Mucosa of rectum (tissue), 2 donors: ENCODE results near the gene MRFAP1L1.

Experiments
- H3K27ac ChIP-seq, 2 donors: one replicate each; pipeline ENCODE4 v1.7.0; 2013; ENCODE audit warnings: inconsistent platforms in 2 of 2, low read depth in 2 of 2, low read length in 2 of 2
- H3K27me3 ChIP-seq, 2 donors: one replicate each; pipeline ENCODE4 v1.7.0; 2013; ENCODE audit warnings: low read length in 2 of 2; ENCODE audit not compliant: control insufficient read depth in 2 of 2, insufficient read depth in 2 of 2
- H3K36me3 ChIP-seq, 2 donors: one replicate each; pipeline ENCODE4 v1.7.0; 2013; ENCODE audit warnings: low read length in 2 of 2; ENCODE audit not compliant: control insufficient read depth in 2 of 2, insufficient read depth in 2 of 2
- H3K4me1 ChIP-seq, 2 donors: one replicate each; pipeline ENCODE4 v1.7.0; 2013; ENCODE audit warnings: low read length in 2 of 2, mild to moderate bottlenecking in 1 of 2; ENCODE audit not compliant: control insufficient read depth in 2 of 2, insufficient read depth in 2 of 2
- H3K4me3 ChIP-seq, 2 donors: one replicate each; pipeline ENCODE4 v1.7.0; 2013; ENCODE audit warnings: low read length in 2 of 2
- H3K9ac ChIP-seq, 2 donors: one replicate each; pipeline ENCODE4 v1.7.0; 2013; ENCODE audit warnings: low read length in 2 of 2, low read depth in 1 of 2, mild to moderate bottlenecking in 1 of 2
- H3K9me3 ChIP-seq, 2 donors: one replicate each; pipeline ENCODE4 v1.7.0; 2013; ENCODE audit warnings: low read length in 2 of 2; ENCODE audit not compliant: control insufficient read depth in 2 of 2
- donor health status: healthy.
- donor health status: Normal muscosa, but diverticular disease.

Gene MRFAP1L1

DNA sequence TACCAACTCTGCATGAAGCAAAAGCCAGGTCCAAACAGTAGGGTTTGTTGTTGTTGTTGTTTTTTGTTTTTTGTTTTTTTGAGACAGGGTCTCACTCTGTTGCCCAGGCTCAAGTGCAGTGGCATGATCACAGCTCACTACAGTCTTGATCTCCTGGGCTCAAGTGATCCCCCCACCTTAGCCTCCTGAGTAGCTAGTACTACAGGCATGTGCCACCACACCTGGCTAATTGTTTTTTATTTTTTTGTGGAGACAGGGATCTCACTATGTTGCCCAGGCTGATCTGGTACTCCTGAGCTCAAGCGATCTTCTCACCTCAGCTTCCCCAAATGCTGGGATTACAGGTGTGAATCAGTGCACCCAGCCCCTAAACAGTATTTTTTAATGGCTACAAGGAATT, 9.8 kb downstream of the MRFAP1L1 start:
- Histone ChIP-seq H3K27ac (no peak overlapping the region), H3K27me3 (no peaks in the 10 kb centered on the region), H3K9me3 (no peaks in the 10 kb centered on the region), H3K4me1 (peaks cover 2 to 14% of the 10 kb centered on the region in 2 donors), H3K4me3 (no peak overlapping the region), H3K9ac (no peak overlapping the region), H3K36me3 (peaks cover 7 to 13% of the 10 kb centered on the region in 2 donors)

DNA sequence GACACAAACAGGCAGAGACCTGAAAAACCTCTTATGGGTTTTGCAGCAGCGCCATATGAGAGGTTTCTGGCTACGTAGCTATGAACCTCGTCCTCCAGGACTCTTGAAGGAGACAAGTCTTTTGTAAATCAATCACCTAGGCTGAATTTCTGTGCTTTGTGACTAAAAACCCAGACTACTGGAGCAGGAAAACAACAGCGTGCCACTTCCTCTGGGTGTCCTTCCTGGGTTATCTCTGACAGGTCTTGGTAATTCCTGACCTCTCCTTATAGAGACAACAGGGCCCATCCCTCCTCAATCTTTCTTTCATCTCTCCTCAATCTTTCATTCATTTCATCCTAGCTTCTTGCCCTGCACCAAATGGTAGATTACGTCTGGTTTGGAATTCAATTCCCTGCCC, 10.3 kb downstream of the MRFAP1L1 start:
- no peak overlapping the region for H3K4me3 ChIP-seq
- no peaks in the 10 kb centered on the region for H3K9me3 ChIP-seq
- no peak overlapping the region for H3K27ac ChIP-seq
- H3K27me3 ChIP-seq = no peaks in the 10 kb centered on the region
- H3K9ac ChIP-seq = no peak overlapping the region
- peaks cover 4 to 14% of the 10 kb centered on the region in 2 donors for H3K4me1 ChIP-seq
- H3K36me3 ChIP-seq = peaks cover 7 to 13% of the 10 kb centered on the region in 2 donors

DNA sequence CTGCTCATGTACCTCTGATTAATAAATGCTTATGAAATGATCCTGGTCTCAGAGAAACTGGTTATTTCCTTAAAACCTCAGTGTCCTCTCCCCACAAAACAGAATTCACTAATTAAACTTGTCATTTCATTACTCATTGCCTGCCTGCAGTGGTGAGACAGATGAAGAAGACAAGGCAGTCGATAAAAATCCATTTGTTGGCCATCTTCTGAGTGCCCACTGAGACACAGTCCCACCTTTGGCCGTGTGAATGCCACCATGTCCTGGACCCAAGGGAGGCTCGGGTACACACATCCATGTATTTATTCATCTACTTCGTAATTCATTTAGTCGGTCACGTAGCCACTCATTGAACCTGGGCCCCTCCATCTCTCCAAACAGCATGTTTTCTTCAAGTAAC, 12.5 kb downstream of the MRFAP1L1 start:
- no peak overlapping the region for H3K4me3 ChIP-seq
- H3K27me3 ChIP-seq = no peaks in the 10 kb centered on the region
- H3K4me1 ChIP-seq = peaks cover 9 to 29% of the 10 kb centered on the region in 2 donors
- no peak overlapping the region for H3K9ac ChIP-seq
- no peaks in the 10 kb centered on the region for H3K9me3 ChIP-seq
- H3K36me3 ChIP-seq = peaks cover 0 to 4% of the 10 kb centered on the region in 2 donors
- peak overlapping the region in 1 of 2 donors; percentile 39 for H3K27ac ChIP-seq

DNA sequence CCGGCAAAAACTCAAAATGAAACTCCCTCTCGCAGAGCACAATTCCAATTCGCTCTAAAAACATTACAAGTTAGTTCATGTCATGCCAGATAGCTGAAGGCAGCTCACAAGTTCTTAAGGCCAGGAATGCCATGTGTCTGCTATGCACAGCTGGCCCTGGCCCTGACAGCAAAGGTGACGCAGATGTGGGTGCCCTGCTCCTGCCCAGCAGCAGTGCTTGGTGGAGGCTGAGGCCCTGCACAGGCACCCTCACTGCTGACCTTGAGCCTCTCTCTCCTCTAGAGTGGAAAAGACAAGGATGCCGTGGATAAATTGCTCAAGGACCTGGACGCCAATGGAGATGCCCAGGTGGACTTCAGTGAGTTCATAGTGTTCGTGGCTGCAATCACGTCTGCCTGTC, 13.1 kb downstream of the MRFAP1L1 start:
- H3K4me1 ChIP-seq = peaks cover 9 to 29% of the 10 kb centered on the region in 2 donors
- H3K9me3 ChIP-seq = no peaks in the 10 kb centered on the region
- peaks cover 0 to 4% of the 10 kb centered on the region in 2 donors for H3K36me3 ChIP-seq
- peak overlapping the region; percentile 39 to 79 for H3K27ac ChIP-seq
- H3K4me3 ChIP-seq = no peak overlapping the region
- H3K27me3 ChIP-seq = no peaks in the 10 kb centered on the region
- H3K9ac ChIP-seq = no peak overlapping the region

DNA sequence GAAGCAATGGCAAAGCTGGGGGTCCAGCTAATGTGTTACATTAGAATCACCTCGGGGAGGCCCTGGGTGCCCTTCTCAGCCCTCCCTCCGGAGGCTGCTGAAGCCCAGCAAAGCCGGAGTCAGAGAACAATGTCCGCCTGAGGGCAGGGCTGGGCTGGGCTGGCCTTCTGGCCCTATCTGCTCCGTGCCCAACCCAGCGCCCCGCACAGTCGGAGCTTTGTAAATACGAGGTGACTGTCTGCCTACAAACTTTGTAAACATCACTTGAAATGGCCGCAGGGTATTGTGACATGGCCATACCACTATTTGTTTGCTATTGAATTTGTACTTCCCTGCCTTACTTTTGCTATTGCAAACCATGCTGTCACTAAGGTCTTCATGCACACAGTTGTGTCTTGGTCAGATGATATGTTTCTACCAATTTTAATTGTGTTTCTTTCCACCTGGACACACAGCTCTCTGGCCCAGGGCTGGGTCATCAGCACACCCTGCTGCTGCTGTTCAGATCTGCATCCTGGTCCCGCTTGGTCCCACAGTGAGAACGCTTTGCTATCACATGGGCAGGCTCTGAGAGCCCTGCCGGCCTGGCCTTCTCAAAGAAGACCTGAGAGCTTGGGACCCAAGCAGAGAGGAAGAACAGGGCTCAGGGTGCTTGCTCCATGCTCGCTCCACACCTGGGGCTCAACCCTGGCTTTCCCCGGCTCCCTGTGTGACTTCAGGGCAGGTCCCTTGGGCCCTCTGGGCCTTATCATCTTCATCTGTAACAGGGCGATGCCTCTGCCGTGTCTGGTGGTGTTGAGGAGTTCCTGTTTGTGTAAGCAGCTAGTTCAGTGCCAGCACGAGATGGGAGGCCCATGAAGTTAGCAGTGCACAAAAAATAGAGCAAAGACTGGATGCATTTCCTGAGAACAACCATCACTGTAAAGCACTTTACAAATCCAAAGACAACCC, 13.7 kb downstream of the MRFAP1L1 start:
- no peaks in the 10 kb centered on the region for H3K27me3 ChIP-seq
- peaks cover 9 to 29% of the 10 kb centered on the region in 2 donors for H3K4me1 ChIP-seq
- H3K27ac ChIP-seq = peak overlapping the region; percentile 57 to 79
- H3K9ac ChIP-seq = peak overlapping the region in 1 of 2 donors; percentile 36
- H3K9me3 ChIP-seq = no peaks in the 10 kb centered on the region
- H3K36me3 ChIP-seq = peaks cover 0 to 4% of the 10 kb centered on the region in 2 donors
- peak overlapping the region in 1 of 2 donors; percentile 46 for H3K4me3 ChIP-seq

DNA sequence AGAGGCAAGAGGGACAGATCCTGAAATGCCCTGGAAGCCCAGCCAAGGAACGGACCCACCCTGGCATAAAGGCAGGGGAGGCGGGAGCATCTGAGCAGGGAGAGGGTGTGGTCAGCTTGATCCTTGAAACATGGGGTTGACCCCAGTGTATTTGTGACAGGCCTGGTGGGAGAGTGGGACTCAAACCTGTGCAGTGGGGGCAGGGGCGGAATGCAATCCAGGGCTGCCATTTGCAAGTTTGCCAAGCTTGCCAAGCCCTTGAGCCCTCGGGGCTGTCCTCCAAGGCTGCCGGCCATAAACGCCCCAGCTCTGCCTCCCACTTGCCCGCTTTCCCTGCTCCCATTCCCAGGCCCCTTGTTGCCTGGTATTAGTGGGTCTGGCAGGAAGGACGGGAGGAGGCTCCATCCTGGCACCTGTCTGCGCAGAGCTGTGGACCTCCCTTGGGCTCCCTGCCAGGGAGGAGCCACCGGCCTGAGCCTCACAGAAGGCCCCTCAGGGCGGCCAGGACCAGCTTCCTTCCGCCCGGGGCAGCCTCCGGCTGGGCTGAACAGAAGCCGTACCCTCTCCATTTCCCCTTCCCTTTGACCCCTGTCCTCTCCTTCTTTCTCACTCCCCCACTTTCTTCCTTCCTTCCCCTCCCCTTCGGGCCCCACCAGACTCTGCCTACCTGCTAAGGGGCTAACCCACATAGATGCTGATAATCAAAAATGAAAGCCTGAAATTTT, 15.3 kb downstream of the MRFAP1L1 start:
- Histone ChIP-seq H3K4me1 (peaks cover 16 to 39% of the 10 kb centered on the region in 2 donors), H3K4me3 (peak overlapping the region in 1 of 2 donors; percentile 51), H3K27ac (peak overlapping the region; percentile 58 to 84), H3K9ac (peak overlapping the region in 1 of 2 donors; percentile 70), H3K27me3 (no peaks in the 10 kb centered on the region), H3K9me3 (no peaks in the 10 kb centered on the region), H3K36me3 (no peaks in the 10 kb centered on the region)

DNA sequence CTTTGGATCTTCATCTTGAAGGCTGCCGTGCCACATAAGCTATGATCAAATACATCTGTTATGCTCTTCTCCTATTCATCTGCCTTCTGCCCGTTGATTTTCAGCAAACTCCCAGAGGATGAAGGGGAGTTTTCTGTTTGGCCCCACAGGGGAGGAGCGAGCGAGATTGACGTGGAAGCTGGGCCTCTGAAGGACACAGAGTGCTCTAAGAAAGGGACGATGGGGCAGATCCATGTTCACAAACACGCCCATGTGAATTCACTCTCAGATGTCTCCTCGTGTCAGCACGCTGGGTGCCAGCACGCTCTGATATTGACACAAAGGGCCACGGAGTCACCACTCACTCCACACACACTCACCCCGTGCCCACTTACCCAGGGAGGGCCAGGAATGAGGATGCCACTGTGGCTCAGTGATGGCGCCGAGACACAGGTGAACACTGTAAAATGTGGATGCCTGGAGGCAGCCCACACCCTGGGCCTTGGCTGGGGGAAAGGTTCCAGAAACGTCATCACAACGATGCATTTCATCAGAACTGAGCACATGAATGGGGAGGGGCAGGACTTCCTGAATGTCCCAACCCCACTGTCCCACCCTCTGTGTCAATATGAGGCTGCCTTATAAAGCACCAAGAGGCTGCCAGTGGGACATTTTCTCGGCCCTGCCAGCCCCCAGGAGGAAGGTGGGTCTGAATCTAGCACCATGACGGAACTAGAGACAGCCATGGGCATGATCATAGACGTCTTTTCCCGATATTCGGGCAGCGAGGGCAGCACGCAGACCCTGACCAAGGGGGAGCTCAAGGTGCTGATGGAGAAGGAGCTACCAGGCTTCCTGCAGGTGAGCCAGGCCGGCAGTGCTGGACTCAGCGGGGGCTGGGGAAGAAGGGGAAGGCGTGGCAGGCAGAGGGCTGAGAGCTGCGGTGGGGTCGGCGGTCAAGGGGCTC, 16.2 kb downstream of the MRFAP1L1 start, which contains the start of gene S100P:
TSS of gene S100P (plus strand) at position 648 of the 946 bp plus-strand sequence. CDS start at position 703, 55 bp downstream.
- Histone ChIP-seq H3K36me3 (no peaks in the 10 kb centered on the region), H3K9ac (peak within 1 kb of the TSS; percentile 14 to 70), H3K27me3 (no peaks in the 10 kb centered on the region)

DNA sequence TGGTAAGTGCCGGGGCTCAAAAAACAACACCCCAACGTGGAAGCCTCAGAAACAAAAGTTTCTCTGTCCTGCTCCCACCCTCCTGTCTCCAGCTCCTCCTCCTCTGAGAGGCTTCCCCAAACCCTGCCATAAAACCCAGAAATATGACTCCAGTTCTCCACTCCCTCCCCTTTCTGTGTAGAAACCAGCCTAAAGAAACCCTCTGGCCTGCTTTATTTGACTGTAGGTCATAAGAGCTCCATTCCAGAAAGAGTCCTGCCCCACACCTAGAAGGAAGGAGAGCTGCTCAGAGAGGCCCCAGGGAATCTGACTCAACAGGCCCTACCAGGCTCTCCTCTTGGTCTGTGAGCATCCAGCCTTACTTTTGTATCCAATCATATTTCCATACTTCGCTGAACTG, 16.9 kb downstream of the MRFAP1L1 start:
- H3K36me3 ChIP-seq = no peaks in the 10 kb centered on the region
- H3K4me1 ChIP-seq = peaks cover 19 to 52% of the 10 kb centered on the region in 2 donors
- peak overlapping the region in 1 of 2 donors; percentile 84 for H3K27ac ChIP-seq
- H3K27me3 ChIP-seq = no peaks in the 10 kb centered on the region
- no peak overlapping the region for H3K4me3 ChIP-seq
- peak overlapping the region in 1 of 2 donors; percentile 14 for H3K9ac ChIP-seq
- H3K9me3 ChIP-seq = no peaks in the 10 kb centered on the region

More for the DNA sequence above, 16.2 kb downstream of the MRFAP1L1 start, which contains the start of gene S100P:
- Histone ChIP-seq H3K4me3 (peak within 1 kb of the TSS in 1 of 2 donors; percentile 51), H3K9me3 (no peaks in the 10 kb centered on the region), H3K4me1 (peaks cover 19 to 47% of the 10 kb centered on the region in 2 donors), H3K27ac (peak within 1 kb of the TSS; percentile 58 to 84)

DNA sequence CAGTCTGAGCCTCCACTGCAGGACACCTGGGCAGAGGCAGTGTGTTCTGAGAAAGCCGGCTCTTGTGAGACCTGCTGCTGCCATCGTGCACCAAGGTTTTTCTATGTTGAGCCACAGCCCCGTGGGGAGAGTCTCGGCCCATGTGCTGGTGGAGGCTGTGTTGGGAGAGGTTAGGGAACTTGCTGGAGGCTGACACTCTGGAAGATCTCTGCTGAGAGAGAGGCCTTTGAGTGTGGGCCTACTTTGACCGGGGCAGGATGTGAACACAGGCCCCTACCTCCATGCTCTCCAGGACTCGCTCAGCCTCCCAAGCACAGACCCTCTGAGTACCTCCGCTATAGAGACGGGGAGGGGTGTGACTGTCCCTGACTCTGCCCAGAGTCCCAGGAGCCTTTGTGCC, 17.3 kb downstream of the MRFAP1L1 start:
- H3K9me3 ChIP-seq = no peaks in the 10 kb centered on the region
- H3K9ac ChIP-seq = no peak overlapping the region
- H3K4me3 ChIP-seq = no peak overlapping the region
- no peak overlapping the region for H3K27ac ChIP-seq
- no peaks in the 10 kb centered on the region for H3K27me3 ChIP-seq
- peaks cover 19 to 52% of the 10 kb centered on the region in 2 donors for H3K4me1 ChIP-seq
- no peaks in the 10 kb centered on the region for H3K36me3 ChIP-seq
